ENCODE measurements around the gene KLKB1. TPM values are rescaled to one million over a fixed set of nuclear protein-coding genes. Genes with fewer than 3 reads are reported as not detected.
"Not testable (repeated sequence)": the region's sequence is repeated elsewhere in the genome, so short reads cannot be mapped to it uniquely, and the experiment has no call there.

Gene KLKB1
- total RNA-seq, 3 donors from 2014 or later, result 0.16 to 0.20 TPM; not detected in 1

- no peaks in the 10 kb centered on the region for H3K36me3 Mint-ChIP-seq (ENCODE audit: insufficient read depth)
- H3K9me3 Mint-ChIP-seq, result no peaks in the 10 kb centered on the region
These were observed 38.7 kb downstream of the KLKB1 start, which contains the start of gene F11 for GRCh38 chr4:186265683-186266652. Gene F11, plus strand, starts transcription at chr4:186266189. Its CDS starts 948 bp downstream, at chr4:186267137.

GRCh38 chr4:186266729-186267456, 39.6 kb downstream of the KLKB1 start:
- H3K27me3 Mint-ChIP-seq (ENCODE audit: low read depth), result peaks cover 16% of the 10 kb centered on the region
- H3K4me3 Mint-ChIP-seq, result no peak overlapping the region
- no peak for DNase-seq
- no peaks in the 10 kb centered on the region for H3K9me3 Mint-ChIP-seq
- H3K36me3 Mint-ChIP-seq (ENCODE audit: insufficient read depth), result no peaks in the 10 kb centered on the region
- ATAC-seq, result no peak
- H3K4me1 Mint-ChIP-seq (ENCODE audit: low read depth), result no peaks in the 10 kb centered on the region

More at GRCh38 chr4:186265683-186266652, 38.7 kb downstream of the KLKB1 start, which contains the start of gene F11:
- ATAC-seq (no peak), DNase-seq (no peak)
- H3K27me3 Mint-ChIP-seq (ENCODE audit: low read depth), result peaks cover 16% of the 10 kb centered on the region
- no peak within 1 kb of the TSS for H3K4me3 Mint-ChIP-seq
- H3K4me1 Mint-ChIP-seq (ENCODE audit: low read depth), result no peaks in the 10 kb centered on the region

- no peak overlapping the region for H3K4me3 Mint-ChIP-seq
- H3K36me3 Mint-ChIP-seq (ENCODE audit: insufficient read depth), result no peaks in the 10 kb centered on the region
- no peaks in the 10 kb centered on the region for H3K4me1 Mint-ChIP-seq (ENCODE audit: low read depth)
- ATAC-seq (no peak), DNase-seq (no peak)
- H3K9me3 Mint-ChIP-seq, result no peaks in the 10 kb centered on the region
- H3K27me3 Mint-ChIP-seq (ENCODE audit: low read depth), result peaks cover 10% of the 10 kb centered on the region
These were observed 43.9 kb downstream of the KLKB1 start for GRCh38 chr4:186271081-186271678.

- DNase-seq (no peak), ATAC-seq (no peak)
- Mint-ChIP-seq H3K4me1 (ENCODE audit: low read depth) (no peaks in the 10 kb centered on the region), H3K36me3 (ENCODE audit: insufficient read depth) (no peaks in the 10 kb centered on the region), H3K9me3 (no peaks in the 10 kb centered on the region), H3K4me3 (no peak overlapping the region), H3K27me3 (ENCODE audit: low read depth) (peaks cover 11% of the 10 kb centered on the region)
These were observed 45.5 kb downstream of the KLKB1 start for GRCh38 chr4:186272699-186273391.

- H3K9me3 Mint-ChIP-seq; H3K4me1 Mint-ChIP-seq (ENCODE audit: low read depth); H3K4me3 Mint-ChIP-seq; H3K27me3 Mint-ChIP-seq (ENCODE audit: low read depth); H3K36me3 Mint-ChIP-seq (ENCODE audit: insufficient read depth); DNase-seq; ATAC-seq: not testable (repeated sequence)
These were observed 46.1 kb downstream of the KLKB1 start for GRCh38 chr4:186273392-186273789.

- Mint-ChIP-seq H3K36me3 (ENCODE audit: insufficient read depth) (no peaks in the 10 kb centered on the region), H3K4me3 (no peak overlapping the region), H3K9me3 (no peaks in the 10 kb centered on the region), H3K4me1 (ENCODE audit: low read depth) (no peaks in the 10 kb centered on the region), H3K27me3 (ENCODE audit: low read depth) (peaks cover 2% of the 10 kb centered on the region)
- ATAC-seq, result no peak
- no peak for DNase-seq
These were observed 56.0 kb downstream of the KLKB1 start for GRCh38 chr4:186283311-186283710.

- Mint-ChIP-seq H3K4me3 (no peak overlapping the region), H3K27me3 (ENCODE audit: low read depth) (peaks cover 6% of the 10 kb centered on the region), H3K36me3 (ENCODE audit: insufficient read depth) (no peaks in the 10 kb centered on the region), H3K4me1 (ENCODE audit: low read depth) (no peaks in the 10 kb centered on the region), H3K9me3 (no peaks in the 10 kb centered on the region)
- ATAC-seq, result no peak
- no peak for DNase-seq
These were observed 57.8 kb downstream of the KLKB1 start for GRCh38 chr4:186285147-186285546.

- no peak overlapping the region for H3K4me3 Mint-ChIP-seq
- no peaks in the 10 kb centered on the region for H3K9me3 Mint-ChIP-seq
- H3K27me3 Mint-ChIP-seq (ENCODE audit: low read depth), result peaks cover 6% of the 10 kb centered on the region
- ATAC-seq (no peak), DNase-seq (no peak)
- no peaks in the 10 kb centered on the region for H3K4me1 Mint-ChIP-seq (ENCODE audit: low read depth)
- no peaks in the 10 kb centered on the region for H3K36me3 Mint-ChIP-seq (ENCODE audit: insufficient read depth)
These were observed 59.3 kb downstream of the KLKB1 start for GRCh38 chr4:186286581-186286980.

- ATAC-seq, result no peak
- no peaks in the 10 kb centered on the region for H3K9me3 Mint-ChIP-seq
- H3K4me1 Mint-ChIP-seq (ENCODE audit: low read depth), result no peaks in the 10 kb centered on the region
- H3K4me3 Mint-ChIP-seq, result no peak overlapping the region
- H3K36me3 Mint-ChIP-seq (ENCODE audit: insufficient read depth), result no peaks in the 10 kb centered on the region
- no peak for DNase-seq
- peaks cover 11% of the 10 kb centered on the region for H3K27me3 Mint-ChIP-seq (ENCODE audit: low read depth)
These were observed 64.1 kb downstream of the KLKB1 start for GRCh38 chr4:186291256-186291890.

GRCh38 chr4:186294160-186294559, 66.9 kb downstream of the KLKB1 start:
- no peak for DNase-seq
- no peak for ATAC-seq
- Mint-ChIP-seq H3K27me3 (ENCODE audit: low read depth) (peaks cover 31% of the 10 kb centered on the region), H3K4me3 (no peak overlapping the region), H3K36me3 (ENCODE audit: insufficient read depth) (no peaks in the 10 kb centered on the region), H3K4me1 (ENCODE audit: low read depth) (peaks cover 4% of the 10 kb centered on the region), H3K9me3 (no peaks in the 10 kb centered on the region)

- Mint-ChIP-seq H3K36me3 (ENCODE audit: insufficient read depth) (no peaks in the 10 kb centered on the region), H3K4me3 (no peak overlapping the region), H3K27me3 (ENCODE audit: low read depth) (peaks cover 33% of the 10 kb centered on the region), H3K9me3 (no peaks in the 10 kb centered on the region), H3K4me1 (ENCODE audit: low read depth) (peaks cover 4% of the 10 kb centered on the region)
- ATAC-seq (no peak), DNase-seq (no peak)
These were observed 69.2 kb downstream of the KLKB1 start for GRCh38 chr4:186296481-186296880.

GRCh38 chr4:186297013-186297645, 69.8 kb downstream of the KLKB1 start:
- H3K9me3 Mint-ChIP-seq, result no peaks in the 10 kb centered on the region
- DNase-seq, result no peak
- H3K36me3 Mint-ChIP-seq (ENCODE audit: insufficient read depth), result no peaks in the 10 kb centered on the region
- ATAC-seq, result no peak
- peaks cover 4% of the 10 kb centered on the region for H3K4me1 Mint-ChIP-seq (ENCODE audit: low read depth)
- H3K4me3 Mint-ChIP-seq, result no peak overlapping the region
- H3K27me3 Mint-ChIP-seq (ENCODE audit: low read depth), result peaks cover 33% of the 10 kb centered on the region

- DNase-seq, result no peak
- Mint-ChIP-seq H3K9me3 (no peaks in the 10 kb centered on the region), H3K4me1 (ENCODE audit: low read depth) (peaks cover 4% of the 10 kb centered on the region), H3K4me3 (no peak overlapping the region), H3K27me3 (ENCODE audit: low read depth) (peaks cover 33% of the 10 kb centered on the region), H3K36me3 (ENCODE audit: insufficient read depth) (no peaks in the 10 kb centered on the region)
- ATAC-seq, result no peak
These were observed 70.8 kb downstream of the KLKB1 start for GRCh38 chr4:186298031-186298647.

Measured in activated T-cell treated with anti-CD3 and anti-CD28 coated beads, Interleukin-2, amount 50 U/mL, for 4 hours (primary cell).